Stimulated activated CD4-positive, alpha-beta T cell treated with anti-CD3 and anti-CD28 coated beads, TNF-alpha, amount 100 ng/mL, for 4 hours (primary cell): ENCODE results near the gene F2R.
"Not testable (repeated sequence)": the region's sequence is repeated elsewhere in the genome, so short reads cannot be mapped to it uniquely, and the experiment has no call there.

Experiments used
- DNase-seq, 3 experiments: peaks; one replicate each; pipeline ENCODE4 v3.0.0-alpha.2; 2020; ENCODE audit warnings: low read depth in 3 of 3

Gene F2R

GRCh38 chr5:76755779-76756637, 40.1 kb downstream of the F2R start:
- no peak for DNase-seq

GRCh38 chr5:76757049-76757448, 41.1 kb downstream of the F2R start:
- DNase-seq: no peak

GRCh38 chr5:76761118-76761517, 45.2 kb downstream of the F2R start:
- not testable (repeated sequence) for DNase-seq

DNA sequence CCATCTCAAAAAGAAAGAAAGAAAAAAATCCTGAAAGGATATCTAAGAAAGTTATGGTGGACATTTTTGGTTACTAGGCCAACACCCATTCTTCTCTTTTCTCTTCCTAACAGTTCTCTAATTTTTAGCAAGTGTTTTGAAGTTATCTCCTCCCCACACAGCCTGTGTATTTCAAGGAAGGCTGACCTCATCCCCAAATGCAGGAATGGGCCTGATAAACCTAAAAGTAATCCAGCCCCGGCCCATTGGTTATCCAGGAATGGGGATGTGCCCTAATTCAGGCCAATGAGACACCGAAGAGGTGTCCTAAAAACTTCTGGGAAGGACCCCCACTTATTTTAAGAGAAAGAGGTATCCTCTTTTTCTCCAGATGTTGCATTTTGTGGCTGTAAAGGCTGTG, 46.6 kb downstream of the F2R start:
- no peak for DNase-seq

DNA sequence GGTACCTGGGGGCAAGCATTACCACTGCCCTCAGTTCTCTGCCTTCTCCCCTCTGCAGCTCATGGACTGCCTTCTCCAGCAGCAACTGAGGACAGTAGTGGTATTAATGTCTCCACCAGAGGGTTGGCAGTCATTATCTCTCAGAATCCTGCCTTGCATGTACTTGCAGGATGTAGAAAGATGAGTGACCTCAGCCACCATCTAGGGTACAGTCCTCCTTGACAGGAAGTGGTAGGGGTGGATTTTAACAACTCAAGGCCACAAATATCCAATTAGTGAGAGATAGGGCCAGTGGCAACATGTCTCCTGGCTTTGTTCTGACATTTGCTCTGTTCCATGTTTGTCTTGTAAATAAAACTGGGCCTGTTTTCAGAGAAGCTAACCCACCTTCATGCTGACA, 47.2 kb downstream of the F2R start:
- DNase-seq: no peak

GRCh38 chr5:76764374-76764773, 48.4 kb downstream of the F2R start:
- DNase-seq: no peak

- no peak for DNase-seq
These were observed 49.3 kb downstream of the F2R start for GRCh38 chr5:76765249-76765648.

GRCh38 chr5:76766746-76767145, 50.8 kb downstream of the F2R start:
- DNase-seq: no peak

- not testable (repeated sequence) for DNase-seq
These were observed 55.1 kb downstream of the F2R start for GRCh38 chr5:76771041-76771440.

DNA sequence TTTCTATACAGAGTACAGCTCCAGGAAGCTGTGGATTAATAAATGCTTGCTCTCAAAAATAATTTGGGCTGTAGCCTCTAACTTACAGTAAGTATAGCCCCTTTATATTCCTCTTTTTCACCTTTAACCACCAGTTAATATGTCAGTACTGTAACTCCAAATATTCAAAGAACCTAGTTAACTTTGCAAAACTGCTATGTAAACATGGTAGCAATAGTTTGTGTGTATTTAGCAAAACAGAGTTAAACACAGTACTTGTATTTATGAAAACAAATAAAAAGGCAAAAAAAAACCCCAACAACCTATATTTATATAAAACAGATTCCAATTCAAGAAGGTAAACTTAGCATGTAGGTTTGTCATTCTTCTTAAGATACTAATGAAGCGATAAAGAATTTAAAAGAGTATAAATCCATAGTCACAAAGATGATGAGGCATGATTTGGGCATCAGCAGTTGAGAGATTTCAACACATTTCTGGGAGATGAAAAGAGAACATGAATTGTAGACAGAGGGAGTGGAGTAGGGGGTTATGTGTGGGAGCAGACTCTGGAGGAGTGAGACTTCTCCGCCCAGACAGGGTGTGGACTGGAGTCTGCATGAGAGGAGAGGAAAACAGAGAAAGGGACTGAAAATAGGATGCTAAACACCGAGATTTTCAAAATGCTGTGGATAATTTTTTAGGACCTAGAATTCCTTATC, 55.9 kb downstream of the F2R start:
- no peak for DNase-seq

- DNase-seq: no peak
These were observed 60.0 kb downstream of the F2R start for GRCh38 chr5:76775921-76776320.

- no peak for DNase-seq
These were observed 60.5 kb downstream of the F2R start for GRCh38 chr5:76776391-76776790.

- DNase-seq: not testable (repeated sequence)
These were observed 64.7 kb downstream of the F2R start for GRCh38 chr5:76780616-76781015.

DNA sequence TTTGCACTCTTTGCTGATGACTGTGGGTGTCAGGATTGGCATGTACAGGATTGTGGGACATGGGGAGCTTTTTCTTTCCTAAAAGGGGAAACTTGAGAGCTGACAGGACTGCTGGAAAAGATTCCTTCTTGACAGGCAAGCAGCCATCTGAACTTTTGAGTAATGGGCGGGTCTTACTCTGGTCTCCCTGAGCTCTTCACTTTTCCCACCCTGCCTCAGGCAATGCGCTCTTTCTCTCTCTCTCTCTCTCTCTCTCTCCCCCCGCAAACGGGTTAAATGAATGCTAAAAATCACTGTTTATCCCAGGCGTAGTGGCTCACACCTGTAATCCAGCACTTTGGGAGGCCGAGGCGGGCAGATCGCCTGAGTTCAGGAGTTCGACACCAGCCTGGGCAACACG, 65.8 kb downstream of the F2R start:
- DNase-seq: no peak

DNA sequence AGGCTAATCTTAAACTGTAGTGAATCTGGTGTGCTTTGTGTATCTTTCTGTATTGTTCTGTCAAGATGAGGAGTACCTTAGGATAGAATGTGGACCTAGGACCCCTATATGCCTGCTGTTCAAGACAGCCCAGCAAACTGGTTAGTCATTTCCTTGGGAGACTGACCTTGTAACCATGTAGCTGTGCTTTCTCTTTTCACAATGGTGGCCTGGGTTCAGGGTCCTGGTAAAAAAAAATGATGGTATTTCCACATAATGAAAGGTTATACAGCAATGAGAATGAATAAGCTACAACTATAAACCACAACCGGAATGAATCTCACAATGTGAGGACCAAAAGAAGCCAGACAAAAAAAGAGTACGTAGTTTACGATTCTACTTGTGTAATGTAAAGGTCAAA, 66.5 kb downstream of the F2R start:
- DNase-seq: no peak
